IPS-15b (cell line): Measurements from ENCODE around the gene LMOD2.

ENCODE experiments used
- H3K27me3 ChIP-seq: one replicate; pipeline ENCODE4 v1.6.1; 2013; ENCODE audit warnings: low read length; ENCODE audit not compliant: control insufficient read depth, insufficient read depth
- H3K36me3 ChIP-seq: one replicate; pipeline ENCODE4 v1.6.1; 2013; ENCODE audit warnings: low read length; ENCODE audit not compliant: control insufficient read depth, insufficient read depth
- H3K4me1 ChIP-seq: one replicate; pipeline ENCODE4 v1.6.1; 2013; ENCODE audit warnings: mild to moderate bottlenecking, low read length; ENCODE audit not compliant: control insufficient read depth, insufficient read depth
- H3K4me3 ChIP-seq: one replicate; pipeline ENCODE4 v1.5.1; 2013; ENCODE audit warnings: low read depth, low read length
- H3K9ac ChIP-seq: one replicate; pipeline ENCODE4 v1.6.1; 2013; ENCODE audit warnings: low read depth, mild to moderate bottlenecking, low read length
- H3K9me3 ChIP-seq: one replicate; pipeline ENCODE4 v1.6.1; 2013; ENCODE audit warnings: mild to moderate bottlenecking, low read length; ENCODE audit not compliant: control insufficient read depth, insufficient read depth

LMOD2 gene

GRCh38 chr7:123661765-123662164 is 6.1 kb downstream of the LMOD2 start:
- H3K4me1 ChIP-seq, result peaks cover 3% of the 10 kb centered on the region
- H3K9ac ChIP-seq, result no peak overlapping the region
- no peak overlapping the region for H3K4me3 ChIP-seq
- H3K36me3 ChIP-seq, result no peaks in the 10 kb centered on the region
- H3K27me3 ChIP-seq, result no peaks in the 10 kb centered on the region
- no peaks in the 10 kb centered on the region for H3K9me3 ChIP-seq

- Histone ChIP-seq H3K4me3 (no peak overlapping the region), H3K9ac (no peak overlapping the region), H3K9me3 (no peaks in the 10 kb centered on the region), H3K4me1 (peaks cover 3% of the 10 kb centered on the region), H3K36me3 (no peaks in the 10 kb centered on the region), H3K27me3 (no peaks in the 10 kb centered on the region)
Observed at GRCh38 chr7:123662293-123662692, 6.6 kb downstream of the LMOD2 start.

GRCh38 chr7:123662755-123663154 is 7.1 kb downstream of the LMOD2 start:
- no peak overlapping the region for H3K4me3 ChIP-seq
- peaks cover 3% of the 10 kb centered on the region for H3K4me1 ChIP-seq
- no peaks in the 10 kb centered on the region for H3K36me3 ChIP-seq
- H3K9me3 ChIP-seq, result no peaks in the 10 kb centered on the region
- no peak overlapping the region for H3K9ac ChIP-seq
- no peaks in the 10 kb centered on the region for H3K27me3 ChIP-seq

GRCh38 chr7:123663200-123663599 is 7.5 kb downstream of the LMOD2 start:
- Histone ChIP-seq H3K4me1 (peaks cover 3% of the 10 kb centered on the region), H3K9ac (no peak overlapping the region), H3K4me3 (no peak overlapping the region), H3K36me3 (no peaks in the 10 kb centered on the region), H3K27me3 (no peaks in the 10 kb centered on the region), H3K9me3 (no peaks in the 10 kb centered on the region)

- Histone ChIP-seq H3K9ac (no peak overlapping the region), H3K9me3 (no peaks in the 10 kb centered on the region), H3K4me3 (no peak overlapping the region), H3K27me3 (no peaks in the 10 kb centered on the region), H3K4me1 (peaks cover 8% of the 10 kb centered on the region), H3K36me3 (no peaks in the 10 kb centered on the region)
Observed at GRCh38 chr7:123665157-123665556, 9.5 kb downstream of the LMOD2 start.

GRCh38 chr7:123665896-123666295 is 10.2 kb downstream of the LMOD2 start:
- H3K27me3 ChIP-seq, result no peaks in the 10 kb centered on the region
- no peaks in the 10 kb centered on the region for H3K9me3 ChIP-seq
- H3K36me3 ChIP-seq, result no peaks in the 10 kb centered on the region
- no peak overlapping the region for H3K9ac ChIP-seq
- peaks cover 8% of the 10 kb centered on the region for H3K4me1 ChIP-seq
- no peak overlapping the region for H3K4me3 ChIP-seq

- no peaks in the 10 kb centered on the region for H3K27me3 ChIP-seq
- no peak overlapping the region for H3K9ac ChIP-seq
- peaks cover 8% of the 10 kb centered on the region for H3K4me1 ChIP-seq
- H3K4me3 ChIP-seq, result no peak overlapping the region
- H3K36me3 ChIP-seq, result no peaks in the 10 kb centered on the region
- H3K9me3 ChIP-seq, result no peaks in the 10 kb centered on the region
Observed at GRCh38 chr7:123666492-123666891, 10.8 kb downstream of the LMOD2 start.

- Histone ChIP-seq H3K9me3 (no peaks in the 10 kb centered on the region), H3K9ac (no peak overlapping the region), H3K36me3 (no peaks in the 10 kb centered on the region), H3K4me3 (no peak overlapping the region), H3K27me3 (no peaks in the 10 kb centered on the region), H3K4me1 (peaks cover 7% of the 10 kb centered on the region)
Observed at GRCh38 chr7:123669485-123669884, 13.8 kb downstream of the LMOD2 start.

- Histone ChIP-seq H3K4me3 (no peak overlapping the region), H3K9ac (no peak overlapping the region), H3K9me3 (no peaks in the 10 kb centered on the region), H3K36me3 (no peaks in the 10 kb centered on the region), H3K4me1 (peaks cover 7% of the 10 kb centered on the region), H3K27me3 (no peaks in the 10 kb centered on the region)
Observed at GRCh38 chr7:123673137-123673732, 17.6 kb downstream of the LMOD2 start.

- H3K36me3 ChIP-seq, result no peaks in the 10 kb centered on the region
- no peaks in the 10 kb centered on the region for H3K27me3 ChIP-seq
- H3K9me3 ChIP-seq, result no peaks in the 10 kb centered on the region
- no peak overlapping the region for H3K4me3 ChIP-seq
- peaks cover 7% of the 10 kb centered on the region for H3K4me1 ChIP-seq
- H3K9ac ChIP-seq, result no peak overlapping the region
Observed at GRCh38 chr7:123673752-123674398, 18.2 kb downstream of the LMOD2 start.

- Histone ChIP-seq H3K4me3 (no peak overlapping the region), H3K9me3 (no peaks in the 10 kb centered on the region), H3K4me1 (peaks cover 4% of the 10 kb centered on the region), H3K27me3 (no peaks in the 10 kb centered on the region), H3K9ac (no peak overlapping the region), H3K36me3 (no peaks in the 10 kb centered on the region)
Observed at GRCh38 chr7:123674399-123675180, 18.9 kb downstream of the LMOD2 start.

- no peak overlapping the region for H3K4me3 ChIP-seq
- peaks cover 6% of the 10 kb centered on the region for H3K4me1 ChIP-seq
- no peaks in the 10 kb centered on the region for H3K9me3 ChIP-seq
- no peaks in the 10 kb centered on the region for H3K36me3 ChIP-seq
- no peaks in the 10 kb centered on the region for H3K27me3 ChIP-seq
- no peak overlapping the region for H3K9ac ChIP-seq
Observed at GRCh38 chr7:123675181-123675473, 19.5 kb downstream of the LMOD2 start.
